ENCODE results near the gene POLD3.

The POLD3 gene

GRCh38 chr11:74592063-74592440, 330 bp upstream of the POLD3 start:
- no peak for TF ChIP-seq CTCF (IDR thresholded peaks at IDR 0.05; ENCODE audit: insufficient read depth, low read length, poor library complexity, severe bottlenecking)
- Histone ChIP-seq H3K36me3 (ENCODE audit: control insufficient read depth, insufficient read depth, low read length) (no peaks in the 10 kb centered on the region; the same call in 1 of the 2 replicates), H3K4me3 (replicated peaks; ENCODE audit: low read depth, low read length) (no peak overlapping the region; the same call in 1 of the 2 replicates), H3K27me3 (replicated peaks; ENCODE audit: control insufficient read depth, insufficient read depth, low read length) (no peaks in the 10 kb centered on the region)
- no peak for DNase-seq (ENCODE audit: extremely low read depth, insufficient read length)

GRCh38 chr11:74593463-74593862, 1.1 kb downstream of the POLD3 start:
- no peaks in the 10 kb centered on the region for H3K27me3 ChIP-seq (replicated peaks; ENCODE audit: control insufficient read depth, insufficient read depth, low read length)
- DNase-seq (ENCODE audit: extremely low read depth, insufficient read length) = no peak
- no peak for TF ChIP-seq CTCF (IDR thresholded peaks at IDR 0.05; ENCODE audit: insufficient read depth, low read length, poor library complexity, severe bottlenecking)
- no peaks in the 10 kb centered on the region; the same call in none of the 2 replicates for H3K36me3 ChIP-seq (ENCODE audit: control insufficient read depth, insufficient read depth, low read length)
- H3K4me3 ChIP-seq (replicated peaks; ENCODE audit: low read depth, low read length) = peak overlapping the region; percentile 96

GRCh38 chr11:74602637-74603556, 10.5 kb downstream of the POLD3 start:
- Histone ChIP-seq H3K4me3 (replicated peaks; ENCODE audit: low read depth, low read length) (no peak overlapping the region), H3K36me3 (ENCODE audit: control insufficient read depth, insufficient read depth, low read length) (peaks cover 4% of the 10 kb centered on the region), H3K27me3 (replicated peaks; ENCODE audit: control insufficient read depth, insufficient read depth, low read length) (no peaks in the 10 kb centered on the region)
- no peak for TF ChIP-seq CTCF (IDR thresholded peaks at IDR 0.05; ENCODE audit: insufficient read depth, low read length, poor library complexity, severe bottlenecking)
- DNase-seq (ENCODE audit: extremely low read depth, insufficient read length) = no peak

GRCh38 chr11:74603845-74604244, 11.5 kb downstream of the POLD3 start:
- no peak overlapping the region for H3K4me3 ChIP-seq (replicated peaks; ENCODE audit: low read depth, low read length)
- DNase-seq (ENCODE audit: extremely low read depth, insufficient read length) = no peak
- peaks cover 4% of the 10 kb centered on the region for H3K36me3 ChIP-seq (ENCODE audit: control insufficient read depth, insufficient read depth, low read length)
- TF ChIP-seq CTCF (IDR thresholded peaks at IDR 0.05; ENCODE audit: insufficient read depth, low read length, poor library complexity, severe bottlenecking) = no peak
- H3K27me3 ChIP-seq (replicated peaks; ENCODE audit: control insufficient read depth, insufficient read depth, low read length) = no peaks in the 10 kb centered on the region

- peaks cover 4% of the 10 kb centered on the region for H3K36me3 ChIP-seq (ENCODE audit: control insufficient read depth, insufficient read depth, low read length)
- no peak for TF ChIP-seq CTCF (IDR thresholded peaks at IDR 0.05; ENCODE audit: insufficient read depth, low read length, poor library complexity, severe bottlenecking)
Observed at GRCh38 chr11:74604311-74604710, 11.9 kb downstream of the POLD3 start.

More at GRCh38 chr11:74604311-74604710, 11.9 kb downstream of the POLD3 start:
- no peak for DNase-seq (ENCODE audit: extremely low read depth, insufficient read length)
- no peaks in the 10 kb centered on the region for H3K27me3 ChIP-seq (replicated peaks; ENCODE audit: control insufficient read depth, insufficient read depth, low read length)
- H3K4me3 ChIP-seq (replicated peaks; ENCODE audit: low read depth, low read length) = no peak overlapping the region

All from GM06990 (cell line).